C4-2B (cell line): ENCODE data around the gene OTUD6A.

Experiments used
- CTCF ChIP-seq: fragments of 450-650 bp; conservative IDR thresholded peaks from 2 replicates; pipeline ENCODE4 v1.5.1; 2017; ENCODE audit warnings: mild to moderate bottlenecking
- ZFX ChIP-seq: fragments of 450-650 bp; IDR thresholded peaks from 2 replicates; pipeline ENCODE4 v1.6.1; 2017

DNA sequence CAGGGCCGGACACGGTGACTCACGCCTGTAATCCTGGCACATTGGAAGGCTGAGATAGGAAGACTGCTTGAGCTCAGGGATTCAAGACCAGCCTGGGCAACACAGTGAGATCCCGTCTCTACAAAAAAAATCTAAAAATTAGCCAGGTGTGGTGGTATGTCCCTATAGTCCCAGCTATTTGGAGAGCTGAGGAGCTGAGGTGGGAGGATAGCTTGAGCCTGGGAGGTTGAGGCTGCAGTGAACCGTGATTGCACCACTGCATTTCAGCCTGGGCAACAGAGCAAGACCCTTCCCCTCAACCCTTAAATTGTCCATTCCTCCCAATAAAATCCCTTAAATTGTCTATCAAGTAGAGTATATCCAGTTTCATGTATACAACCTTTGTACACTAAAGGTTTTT lies 17.0 kb downstream of the OTUD6A start:
- no peak for TF ChIP-seq CTCF
- no peak for TF ChIP-seq ZFX
